Left ventricle myocardium inferior (tissue), 1 donor: ENCODE results near the gene LHX1. TPM values are rescaled to one million over a fixed set of nuclear protein-coding genes. Genes with fewer than 3 reads are reported as not detected.

Experiments
- DNase-seq: peaks from one replicate; pipeline ENCODE4 v3.0.0-alpha.2; 2020
- H3K27ac ChIP-seq: fragments of 200-600 bp; replicated peaks from 2 replicates; pipeline ENCODE4 v1.8.0; 2021
- H3K27me3 ChIP-seq: fragments of 200-600 bp; 2 replicates; pipeline ENCODE4 v1.8.0; 2021; ENCODE audit warnings: low read depth
- H3K36me3 ChIP-seq: fragments of 200-600 bp; 2 replicates; pipeline ENCODE4 v1.8.0; 2021
- H3K4me1 ChIP-seq: fragments of 200-600 bp; 2 replicates; pipeline ENCODE4 v1.8.0; 2021
- H3K4me3 ChIP-seq: fragments of 200-600 bp; 2 replicates; pipeline ENCODE4 v1.8.0; 2021; ENCODE audit warnings: mild to moderate bottlenecking, moderate library complexity
- H3K9me3 ChIP-seq: fragments of 200-600 bp; replicated peaks from 2 replicates; pipeline ENCODE4 v1.8.0; 2021
- intact Hi-C: fragments of 100-400 bp; cut with micrococcal nuclease; formaldehyde crosslinking; loops from one replicate; pipeline ENCODE4 v1.11.0; 2022
- total RNA-seq: library from RNA; stranded (reverse); fragmentation: NEBNext Ultra II Directional; extraction: Animal tissue kit (Norgen Biotek cat#: 25700); gene quantifications from one replicate; pipeline ENCODE4 v1.2.1, GENCODE V29; 2021
- TF ChIP-seq, protein P1 (sequence below): fragments of 200-600 bp; IDR thresholded peaks from 2 replicates; pipeline ENCODE4 v1.8.0; 2021; ENCODE audit warnings: antibody characterized with exemption, mild to moderate bottlenecking, borderline replicate concordance
- donor health status: DM: no; HTN: yes; CAD: no; lungs with severe emphysema.

Gene LHX1
- total RNA-seq, 1 donor from 2014 or later: not detected

DNA sequence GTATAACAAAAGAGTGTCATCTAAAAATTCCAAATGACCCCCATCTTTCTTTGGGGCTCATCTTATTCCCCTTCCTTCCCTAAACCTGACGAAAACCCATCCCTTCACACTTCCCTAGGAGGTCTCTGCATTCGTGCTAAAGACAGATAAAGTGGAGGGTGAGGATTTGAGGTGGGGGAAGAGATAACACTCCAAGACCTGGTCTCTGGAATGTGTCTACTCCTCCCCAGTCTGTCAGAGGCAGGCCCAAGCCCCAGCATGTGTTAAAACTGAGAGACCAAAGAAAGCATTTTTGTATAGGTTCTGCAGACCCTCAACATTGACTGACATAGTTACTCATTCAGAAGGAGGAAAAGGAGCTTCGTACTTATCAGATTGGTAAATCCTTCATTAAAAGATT lies 11.0 kb upstream of the LHX1 start:
- Histone ChIP-seq H3K36me3 (no peaks in the 10 kb centered on the region), H3K9me3 (no peaks in the 10 kb centered on the region), H3K27me3 (peaks cover 100% of the 10 kb centered on the region), H3K4me3 (no peak overlapping the region), H3K27ac (no peak overlapping the region), H3K4me1 (peaks cover 6% of the 10 kb centered on the region)
- intact Hi-C loops: no loop called here
- TF ChIP-seq, protein P1, sequence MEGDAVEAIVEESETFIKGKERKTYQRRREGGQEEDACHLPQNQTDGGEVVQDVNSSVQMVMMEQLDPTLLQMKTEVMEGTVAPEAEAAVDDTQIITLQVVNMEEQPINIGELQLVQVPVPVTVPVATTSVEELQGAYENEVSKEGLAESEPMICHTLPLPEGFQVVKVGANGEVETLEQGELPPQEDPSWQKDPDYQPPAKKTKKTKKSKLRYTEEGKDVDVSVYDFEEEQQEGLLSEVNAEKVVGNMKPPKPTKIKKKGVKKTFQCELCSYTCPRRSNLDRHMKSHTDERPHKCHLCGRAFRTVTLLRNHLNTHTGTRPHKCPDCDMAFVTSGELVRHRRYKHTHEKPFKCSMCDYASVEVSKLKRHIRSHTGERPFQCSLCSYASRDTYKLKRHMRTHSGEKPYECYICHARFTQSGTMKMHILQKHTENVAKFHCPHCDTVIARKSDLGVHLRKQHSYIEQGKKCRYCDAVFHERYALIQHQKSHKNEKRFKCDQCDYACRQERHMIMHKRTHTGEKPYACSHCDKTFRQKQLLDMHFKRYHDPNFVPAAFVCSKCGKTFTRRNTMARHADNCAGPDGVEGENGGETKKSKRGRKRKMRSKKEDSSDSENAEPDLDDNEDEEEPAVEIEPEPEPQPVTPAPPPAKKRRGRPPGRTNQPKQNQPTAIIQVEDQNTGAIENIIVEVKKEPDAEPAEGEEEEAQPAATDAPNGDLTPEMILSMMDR: no peak
- no peak for DNase-seq

DNA sequence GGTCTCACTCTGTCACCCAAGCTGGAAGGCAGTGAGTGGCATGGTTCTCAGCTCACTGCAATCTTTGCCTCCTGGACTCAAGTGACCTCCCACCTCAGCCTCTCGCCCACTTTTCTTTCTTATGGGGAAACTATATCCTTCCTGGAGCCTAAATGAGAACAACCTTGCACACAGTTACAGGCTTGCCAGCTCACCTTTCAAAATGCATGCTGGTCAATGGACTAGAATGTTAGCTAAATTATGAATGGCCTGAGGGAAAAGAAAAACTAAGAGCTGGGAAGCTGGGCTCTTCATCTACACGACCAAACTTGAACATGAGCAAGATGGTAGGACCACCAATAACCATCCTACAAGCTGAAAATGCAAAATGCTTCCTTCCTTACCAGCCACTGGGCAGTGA lies 10.6 kb upstream of the LHX1 start:
- intact Hi-C loops: no loop called here
- H3K36me3 ChIP-seq: no peaks in the 10 kb centered on the region
- H3K9me3 ChIP-seq: no peaks in the 10 kb centered on the region
- no peak for DNase-seq
- peaks cover 7% of the 10 kb centered on the region for H3K4me1 ChIP-seq
- H3K4me3 ChIP-seq: no peak overlapping the region
- TF ChIP-seq, protein P1: no peak
- no peak overlapping the region for H3K27ac ChIP-seq
- peaks cover 100% of the 10 kb centered on the region for H3K27me3 ChIP-seq

DNA sequence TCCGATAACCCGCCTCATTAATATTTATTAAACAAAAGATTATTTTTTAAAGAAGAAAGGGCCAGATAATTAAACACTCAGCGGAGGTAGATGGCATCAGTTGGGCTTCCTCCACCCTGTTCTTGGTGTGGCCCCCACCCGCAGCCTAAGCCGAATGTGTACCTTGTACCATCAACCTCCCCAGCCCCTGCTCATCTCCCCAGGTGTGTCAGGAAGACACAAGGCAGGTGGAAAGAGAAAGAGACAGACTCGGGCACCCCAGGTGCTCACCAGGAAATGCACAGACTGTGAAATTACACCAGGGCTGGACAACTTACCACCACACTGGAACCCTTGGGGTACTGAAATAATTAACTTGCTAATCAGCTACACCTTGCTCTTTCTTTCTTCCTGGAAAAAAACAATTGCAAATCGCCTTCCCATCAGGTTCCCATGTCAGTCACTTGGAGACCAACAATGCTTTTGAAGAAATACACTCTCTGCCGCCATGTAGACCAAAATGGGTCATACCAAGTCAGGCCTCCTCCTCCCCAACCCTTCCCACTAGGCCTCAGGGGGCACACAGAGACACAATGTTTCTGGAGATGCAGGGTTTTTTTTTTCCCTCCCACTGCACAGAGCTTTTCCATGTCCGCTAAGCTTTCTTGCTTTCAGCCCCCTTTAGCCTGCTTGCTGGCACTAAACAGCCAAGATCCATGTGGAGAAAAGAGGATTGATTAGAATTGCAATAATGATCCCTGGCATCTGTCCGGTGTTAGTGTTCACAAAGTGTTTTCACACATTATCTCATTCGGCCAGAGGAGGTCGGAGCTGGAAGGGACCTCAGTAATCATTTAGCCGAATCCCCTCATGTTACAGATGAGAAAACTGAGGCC lies 8.6 kb upstream of the LHX1 start:
- TF ChIP-seq, protein P1: no peak
- Histone ChIP-seq H3K4me3 (no peak overlapping the region), H3K4me1 (peaks cover 27% of the 10 kb centered on the region), H3K9me3 (no peaks in the 10 kb centered on the region), H3K27me3 (peaks cover 100% of the 10 kb centered on the region), H3K27ac (no peak overlapping the region), H3K36me3 (no peaks in the 10 kb centered on the region)
- DNase-seq: no peak
- intact Hi-C loops: no loop called here

DNA sequence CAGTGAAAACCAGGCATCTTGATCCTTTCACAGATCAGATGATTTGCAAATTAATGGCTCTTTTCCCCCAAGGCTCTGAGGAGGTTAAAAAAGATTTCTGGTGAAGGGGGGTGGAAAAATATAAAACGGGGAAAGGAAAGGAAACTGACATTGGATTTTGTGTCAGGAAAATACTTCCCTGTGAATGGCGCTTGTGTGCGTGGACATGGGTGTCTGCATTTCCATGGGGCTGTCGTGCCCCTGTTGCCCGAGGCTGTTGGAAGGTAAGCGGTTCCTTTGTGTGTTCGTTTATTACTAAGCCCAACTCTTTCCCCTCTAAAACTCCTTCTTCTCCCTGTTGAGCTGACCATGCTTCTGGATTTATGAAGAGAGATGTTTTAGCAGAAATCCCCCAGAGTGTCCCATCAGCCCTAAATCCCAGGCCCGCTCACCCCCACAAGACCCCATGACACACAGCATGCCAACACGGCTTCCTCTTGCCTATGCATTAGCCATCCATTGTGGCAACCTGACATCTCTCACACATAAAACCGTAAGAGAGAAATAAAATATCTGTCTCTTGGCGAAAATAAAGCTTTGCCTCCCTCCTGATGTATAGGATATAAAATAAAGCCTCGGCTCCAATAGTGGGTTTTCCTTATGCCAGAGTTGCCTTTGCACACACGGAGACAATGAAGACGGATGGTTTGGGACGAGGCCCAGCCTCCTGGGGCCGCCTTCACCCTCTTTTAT lies 7.3 kb upstream of the LHX1 start:
- no peak for DNase-seq
- TF ChIP-seq, protein P1: no peak
- Histone ChIP-seq H3K27ac (no peak overlapping the region), H3K9me3 (no peaks in the 10 kb centered on the region), H3K36me3 (no peaks in the 10 kb centered on the region), H3K4me1 (peaks cover 40% of the 10 kb centered on the region), H3K27me3 (peaks cover 100% of the 10 kb centered on the region), H3K4me3 (no peak overlapping the region)
- intact Hi-C loops: no loop called here

DNA sequence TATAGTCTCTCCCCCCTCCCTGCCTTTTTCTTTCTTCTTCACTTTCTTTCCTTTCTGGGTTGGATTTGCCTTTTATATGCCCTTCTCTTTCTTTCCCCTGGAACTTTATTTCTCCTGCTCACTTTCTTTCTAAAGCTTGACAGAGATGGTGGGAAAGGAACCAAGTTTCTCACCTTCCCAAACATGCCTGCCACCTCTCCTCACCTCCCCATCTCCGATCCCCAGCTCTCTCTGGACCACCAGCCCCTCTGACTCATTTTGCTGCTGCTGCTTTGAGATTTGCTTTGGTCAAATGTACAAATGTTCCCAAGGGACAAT lies 6.7 kb upstream of the LHX1 start:
- Histone ChIP-seq H3K36me3 (no peaks in the 10 kb centered on the region), H3K27me3 (peaks cover 100% of the 10 kb centered on the region), H3K4me1 (peaks cover 46% of the 10 kb centered on the region), H3K4me3 (no peak overlapping the region), H3K27ac (no peak overlapping the region), H3K9me3 (no peaks in the 10 kb centered on the region)
- TF ChIP-seq, protein P1: no peak
- no peak for DNase-seq
- intact Hi-C loops: no loop called here
